K562 (cell line): ENCODE data around the gene PHACTR3. TPM values are rescaled to one million over a fixed set of nuclear protein-coding genes. Genes with fewer than 3 reads are reported as not detected.

Experiments
- ATAC-seq: fragments of 200-7000 bp; cut with Tn5 transposase; 3 replicates; pipeline ENCODE4 v1.9.1; 2020; ENCODE audit warnings: moderate library complexity
- BruUV-seq: library from RNA; stranded (reverse); fragments of 400-500 nt; replicated peaks from 2 replicates; lab custom pipeline; 2021; lab: Mats Ljungman, UMichigan
- CTCF ChIA-PET: fragments of 300-600 bp; formaldehyde crosslinking; extraction: SDS; loops from one replicate; lab custom pipeline; 2021; ENCODE audit warnings: low intra/inter-chr PET ratio; lab: Yijun Ruan, JAX
- POLR2A ChIA-PET: fragments of 300-600, 350-650 bp; sonication (Branson Sonifier 250); formaldehyde crosslinking; extraction: SDS; loops from one replicate; lab custom pipeline; 2021; ENCODE audit warnings: antibody characterized with exemption, inconsistent platforms; lab: Yijun Ruan, JAX
- DNase-seq, 4 experiments: peaks; one replicate each; pipeline versions ENCODE4 v3.0.0 to v3.0.0-alpha.2; 2011 to 2018; ENCODE audit warnings: low spot score in 3 of 4, mixed read lengths in 3 of 4; ENCODE audit errors: extremely low read depth in 1 of 4
- FAIRE-seq: peaks from 2 replicates; lab custom pipeline; 2011; peaks lifted over from hg19 to GRCh38; lab: Jason Lieb, UNC
- H2AFZ ChIP-seq: 2 replicates; pipeline ENCODE4 v1.6.0; 2011; ENCODE audit warnings: low read depth, low read length, control low read depth, inconsistent platforms
- H3K27ac ChIP-seq: fragments of 200-600 bp; 3 replicates; pipeline ENCODE4 v1.8.0; 2011; ENCODE audit warnings: low read depth, mild to moderate bottlenecking, control low read depth, inconsistent platforms, low read length, moderate library complexity, mixed read lengths; ENCODE audit errors: extremely low read depth
- H3K27me3 ChIP-seq, 2 experiments: fragments of 300-600 bp in 1 of 2; 2 replicates in 1 of 2; 3 replicates in 1 of 2; pipeline versions ENCODE4 v1.6.0 to v1.8.0; 2011; ENCODE audit warnings: inconsistent platforms in 2 of 2, low read length in 2 of 2, mild to moderate bottlenecking in 1 of 2, mixed read lengths in 1 of 2, moderate library complexity in 1 of 2; ENCODE audit not compliant: control insufficient read depth in 2 of 2, insufficient read depth in 2 of 2
- H3K36me3 ChIP-seq: fragments of 300-600 bp; 3 replicates; pipeline ENCODE4 v1.8.0; 2011; ENCODE audit warnings: mild to moderate bottlenecking, low read length, inconsistent platforms; ENCODE audit not compliant: control insufficient read depth, insufficient read depth
- H3K4me1 ChIP-seq, 2 experiments: fragments of 200-600 bp in 1 of 2; replicated peaks in 1 of 2; 2 replicates in 1 of 2; 3 replicates in 1 of 2; pipeline versions ENCODE4 v1.5.1 to v1.8.0; 2011; ENCODE audit warnings: inconsistent platforms in 2 of 2, low read length in 2 of 2, mild to moderate bottlenecking in 1 of 2, mixed read lengths in 1 of 2, moderate library complexity in 1 of 2; ENCODE audit not compliant: control insufficient read depth in 2 of 2, insufficient read depth in 2 of 2
- H3K4me2 ChIP-seq: 2 replicates; pipeline ENCODE4 v1.6.1; 2011; ENCODE audit warnings: low read length, control low read depth, inconsistent platforms, mixed read lengths; ENCODE audit not compliant: insufficient read depth
- H3K4me3 ChIP-seq: fragments of 200-600 bp; sonication (generic), shearing (Covaris generic); 2 replicates; pipeline ENCODE4 v1.5.1; 2016; ENCODE audit warnings: control low read depth, inconsistent platforms
- H3K79me2 ChIP-seq: fragments of 200-600 bp; 3 replicates; pipeline ENCODE4 v1.8.0; 2011; ENCODE audit warnings: low read length, inconsistent platforms; ENCODE audit not compliant: control insufficient read depth, insufficient read depth
- H3K9ac ChIP-seq, 2 experiments: 2 replicates each; pipeline versions ENCODE4 v1.6.0 to v1.6.1; 2011; ENCODE audit warnings: low read depth in 2 of 2, low read length in 2 of 2, control low read depth in 1 of 2, inconsistent platforms in 1 of 2, mild to moderate bottlenecking in 1 of 2, mixed read lengths in 1 of 2; ENCODE audit not compliant: insufficient read depth in 1 of 2
- H3K9me1 ChIP-seq: one replicate; pipeline ENCODE4 v1.6.0; 2011; ENCODE audit warnings: inconsistent platforms, mild to moderate bottlenecking, low read length, moderate library complexity; ENCODE audit not compliant: control insufficient read depth, insufficient read depth
- H3K9me3 ChIP-seq: replicated peaks from 2 replicates; pipeline ENCODE4 v1.5.1; 2011; ENCODE audit warnings: low read depth, low read length, inconsistent platforms; ENCODE audit not compliant: control insufficient read depth, insufficient read depth
- H4K20me1 ChIP-seq: replicated peaks from 2 replicates; pipeline ENCODE4 v1.6.1; 2011; ENCODE audit warnings: low read length, inconsistent platforms, mixed read lengths; ENCODE audit not compliant: control insufficient read depth, insufficient read depth
- CCNT2 ChIP-seq: IDR thresholded peaks from 2 replicates; pipeline ENCODE4 v1.6.1; 2011; ENCODE audit warnings: borderline replicate concordance, low read depth, mild to moderate bottlenecking, moderate library complexity, mixed read lengths, low read length; ENCODE audit not compliant: insufficient read length; ENCODE audit errors: extremely low read depth
- ETV5 ChIP-seq: sonication (generic); formaldehyde crosslinking; IDR thresholded peaks from 2 replicates; pipeline ENCODE4 v1.4.0; 2020; ENCODE audit warnings: low read depth, mild to moderate bottlenecking, missing genetic modification reagents
- HDGF ChIP-seq: fragments of 450-650 bp; IDR thresholded peaks from 2 replicates; pipeline ENCODE4 v1.6.1; 2016
- MCM2 ChIP-seq: fragments of 450-650 bp; IDR thresholded peaks from 2 replicates; pipeline ENCODE4 v1.6.1; 2017; ENCODE audit warnings: low read depth, mild to moderate bottlenecking
- SUPT5H ChIP-seq: fragments of 450-650 bp; IDR thresholded peaks from 2 replicates; pipeline ENCODE4 v1.6.1; 2016
- TCF3 ChIP-seq: sonication (generic); formaldehyde crosslinking; IDR thresholded peaks from 2 replicates; pipeline ENCODE4 v1.4.0; 2020; ENCODE audit warnings: mild to moderate bottlenecking, missing genetic modification reagents
- TEAD2 ChIP-seq: fragments of 450-650 bp; IDR thresholded peaks from 2 replicates; pipeline ENCODE4 v1.6.1; 2016; ENCODE audit warnings: missing genetic modification characterization, control low read depth, missing compliant biosample characterization
- ZSCAN32 ChIP-seq: fragments of 450-650 bp; formaldehyde crosslinking; IDR thresholded peaks from 2 replicates; pipeline ENCODE4 v1.4.0; 2020; ENCODE audit warnings: mild to moderate bottlenecking, moderate library complexity
- WGBS: fragments of 100-300 bp; shearing (Covaris generic); methylation state at CpG from one replicate; pipeline ENCODE4 v1.1.6; 2016; ENCODE audit warnings: low coverage, mixed read lengths; ENCODE audit not compliant: insufficient coverage; ENCODE audit errors: missing lambda C conversion rate; 5-methylcytosine and 5-hydroxymethylcytosine counted together
- in situ Hi-C: fragments of 300-500 bp; cut with MboI; formaldehyde crosslinking; loops from 4 replicates; pipeline ENCODE4 v1.15.0; 2018; ENCODE audit warnings: inconsistent platforms, mixed read lengths
- intact Hi-C: fragments of 100-400 bp; cut with micrococcal nuclease; formaldehyde crosslinking; loops from 2 replicates; pipeline ENCODE4 v1.14.2; 2022
- polyA plus RNA-seq, 8 experiments: library from polyadenylated mRNA; depleted of rRNA in 4 of 8; stranded (reverse) in 5 of 8; unstranded in 3 of 8; fragments of >200 nt; fragmentation: Nextera tagmentation in 2 of 8; fragmentation: Illumina TruSeq in 1 of 8; extraction: Ambion mirVana in 2 of 8; extraction: Trizol in 1 of 8; gene quantifications; 2 replicates each; pipeline versions ENCODE4 v1.2.1 to v1.2.3, GENCODE V29; 2011 to 2014; ENCODE audit warnings: inconsistent platforms in 1 of 8, missing spikeins in 1 of 8
- total RNA-seq, 7 experiments: library from RNA; depleted of rRNA in 6 of 7; stranded (reverse); fragments of >200 nt in 6 of 7; fragmentation: Illumina TruSeq in 2 of 7; extraction: Trizol in 2 of 7; gene quantifications; 2 replicates each; pipeline versions ENCODE4 v1.2.1 to v1.2.3, GENCODE V29; 2011 to 2021; ENCODE audit warnings: low replicate concordance in 1 of 7
- TF ChIP-seq, protein P1 (sequence below): fragments of 450-650 bp; IDR thresholded peaks from 2 replicates; pipeline ENCODE4 v1.6.1; 2018; ENCODE audit warnings: mild to moderate bottlenecking, low read depth; ENCODE audit not compliant: partially characterized antibody
- TF ChIP-seq, protein P2 (sequence below): fragments of 450-650 bp; formaldehyde crosslinking; IDR thresholded peaks from 2 replicates; pipeline ENCODE4 v1.4.0; 2022; ENCODE audit warnings: missing genetic modification characterization

PHACTR3 gene
- total and polyA plus RNA-seq, 9 of the 15 experiments (the other 6 are each of a cell fraction or from before 2014, with no cell fraction given) = not detected

GRCh38 chr20:59616306-59616705 lies 12.0 kb downstream of the PHACTR3 start:
- in situ Hi-C loops = no loop called here
- H3K9ac ChIP-seq = no peak overlapping the region
- CTCF ChIA-PET = no interaction called here
- no peaks in the 10 kb centered on the region for H3K79me2 ChIP-seq
- DNase-seq (no peak), ATAC-seq (no peak), FAIRE-seq (no peak)
- BruUV-seq = no TSS peak
- no peak overlapping the region for H3K4me3 ChIP-seq
- no peaks in the 10 kb centered on the region for H3K9me1 ChIP-seq
- H4K20me1 ChIP-seq = no peaks in the 10 kb centered on the region
- H3K27me3 ChIP-seq = peaks cover 0 to 19% of the 10 kb centered on the region in 2 experiments; a peak in 2 of 5 replicates
- H2AFZ ChIP-seq = no peak overlapping the region
- 0% methylated on average over 3 of the region's 5 CpGs for WGBS
- H3K36me3 ChIP-seq = no peaks in the 10 kb centered on the region
- intact Hi-C loops = no loop called here
- TF ChIP-seq, protein P1, sequence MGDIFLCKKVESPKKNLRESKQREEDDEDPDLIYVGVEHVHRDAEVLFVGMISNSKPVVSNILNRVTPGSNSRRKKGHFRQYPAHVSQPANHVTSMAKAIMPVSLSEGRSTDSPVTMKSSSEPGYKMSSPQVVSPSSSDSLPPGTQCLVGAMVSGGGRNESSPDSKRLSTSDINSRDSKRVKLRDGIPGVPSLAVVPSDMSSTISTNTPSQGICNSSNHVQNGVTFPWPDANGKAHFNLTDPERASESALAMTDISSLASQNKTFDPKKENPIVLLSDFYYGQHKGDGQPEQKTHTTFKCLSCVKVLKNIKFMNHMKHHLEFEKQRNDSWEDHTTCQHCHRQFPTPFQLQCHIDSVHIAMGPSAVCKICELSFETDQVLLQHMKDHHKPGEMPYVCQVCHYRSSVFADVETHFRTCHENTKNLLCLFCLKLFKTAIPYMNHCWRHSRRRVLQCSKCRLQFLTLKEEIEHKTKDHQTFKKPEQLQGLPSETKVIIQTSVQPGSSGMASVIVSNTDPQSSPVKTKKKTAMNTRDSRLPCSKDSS = no peak
- TF ChIP-seq CCNT2 (no peak), SUPT5H (no peak), TCF3 (no peak), ZSCAN32 (CRISPR knock-in tag) (no peak), TEAD2 (tag) (no peak), HDGF (no peak), ETV5 (CRISPR knock-in tag) (no peak), MCM2 (no peak)
- TF ChIP-seq, protein P2, sequence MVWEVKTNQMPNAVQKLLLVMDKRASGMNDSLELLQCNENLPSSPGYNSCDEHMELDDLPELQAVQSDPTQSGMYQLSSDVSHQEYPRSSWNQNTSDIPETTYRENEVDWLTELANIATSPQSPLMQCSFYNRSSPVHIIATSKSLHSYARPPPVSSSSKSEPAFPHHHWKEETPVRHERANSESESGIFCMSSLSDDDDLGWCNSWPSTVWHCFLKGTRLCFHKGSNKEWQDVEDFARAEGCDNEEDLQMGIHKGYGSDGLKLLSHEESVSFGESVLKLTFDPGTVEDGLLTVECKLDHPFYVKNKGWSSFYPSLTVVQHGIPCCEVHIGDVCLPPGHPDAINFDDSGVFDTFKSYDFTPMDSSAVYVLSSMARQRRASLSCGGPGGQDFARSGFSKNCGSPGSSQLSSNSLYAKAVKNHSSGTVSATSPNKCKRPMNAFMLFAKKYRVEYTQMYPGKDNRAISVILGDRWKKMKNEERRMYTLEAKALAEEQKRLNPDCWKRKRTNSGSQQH (CRISPR knock-in tag) = no peak
- H3K27ac ChIP-seq = no peak overlapping the region
- POLR2A ChIA-PET = interaction anchor here (0.7 to 1.0 kb wide), 2 partner anchors 9 to 10 kb away, joined by 3 read pairs; no protein-coding TSS in a partner anchor
- H3K9me3 ChIP-seq = no peaks in the 10 kb centered on the region
- H3K4me1 ChIP-seq = no peaks in the 10 kb centered on the region
- H3K4me2 ChIP-seq = no peak overlapping the region
